ENCODE data around the gene METTL2B.

DNA sequence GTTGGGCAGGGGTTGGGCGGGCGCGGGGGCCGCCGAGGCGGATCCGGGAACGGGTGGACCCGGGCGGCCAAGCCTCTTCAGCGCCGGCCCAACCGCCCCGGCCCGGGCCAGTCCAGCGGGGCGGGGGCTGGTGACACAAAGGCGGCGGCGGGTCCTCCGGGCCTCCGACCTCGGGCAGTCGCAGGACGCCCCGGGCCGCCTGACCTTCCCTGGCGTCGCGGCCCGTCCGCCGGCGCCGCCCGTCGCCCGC is 54.2 kb downstream of the METTL2B start:
- TF ChIP-seq, protein P1, sequence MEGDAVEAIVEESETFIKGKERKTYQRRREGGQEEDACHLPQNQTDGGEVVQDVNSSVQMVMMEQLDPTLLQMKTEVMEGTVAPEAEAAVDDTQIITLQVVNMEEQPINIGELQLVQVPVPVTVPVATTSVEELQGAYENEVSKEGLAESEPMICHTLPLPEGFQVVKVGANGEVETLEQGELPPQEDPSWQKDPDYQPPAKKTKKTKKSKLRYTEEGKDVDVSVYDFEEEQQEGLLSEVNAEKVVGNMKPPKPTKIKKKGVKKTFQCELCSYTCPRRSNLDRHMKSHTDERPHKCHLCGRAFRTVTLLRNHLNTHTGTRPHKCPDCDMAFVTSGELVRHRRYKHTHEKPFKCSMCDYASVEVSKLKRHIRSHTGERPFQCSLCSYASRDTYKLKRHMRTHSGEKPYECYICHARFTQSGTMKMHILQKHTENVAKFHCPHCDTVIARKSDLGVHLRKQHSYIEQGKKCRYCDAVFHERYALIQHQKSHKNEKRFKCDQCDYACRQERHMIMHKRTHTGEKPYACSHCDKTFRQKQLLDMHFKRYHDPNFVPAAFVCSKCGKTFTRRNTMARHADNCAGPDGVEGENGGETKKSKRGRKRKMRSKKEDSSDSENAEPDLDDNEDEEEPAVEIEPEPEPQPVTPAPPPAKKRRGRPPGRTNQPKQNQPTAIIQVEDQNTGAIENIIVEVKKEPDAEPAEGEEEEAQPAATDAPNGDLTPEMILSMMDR (IDR thresholded peaks at IDR 0.05) = no peak
- no peak for TF ChIP-seq EP300 (IDR thresholded peaks at IDR 0.05)
- TF ChIP-seq POLR2A (IDR thresholded peaks at IDR 0.05) = no peak

Measured in ovary (tissue), 3 donors.